ENCODE results near the gene WDR77.

WDR77 gene

DNA sequence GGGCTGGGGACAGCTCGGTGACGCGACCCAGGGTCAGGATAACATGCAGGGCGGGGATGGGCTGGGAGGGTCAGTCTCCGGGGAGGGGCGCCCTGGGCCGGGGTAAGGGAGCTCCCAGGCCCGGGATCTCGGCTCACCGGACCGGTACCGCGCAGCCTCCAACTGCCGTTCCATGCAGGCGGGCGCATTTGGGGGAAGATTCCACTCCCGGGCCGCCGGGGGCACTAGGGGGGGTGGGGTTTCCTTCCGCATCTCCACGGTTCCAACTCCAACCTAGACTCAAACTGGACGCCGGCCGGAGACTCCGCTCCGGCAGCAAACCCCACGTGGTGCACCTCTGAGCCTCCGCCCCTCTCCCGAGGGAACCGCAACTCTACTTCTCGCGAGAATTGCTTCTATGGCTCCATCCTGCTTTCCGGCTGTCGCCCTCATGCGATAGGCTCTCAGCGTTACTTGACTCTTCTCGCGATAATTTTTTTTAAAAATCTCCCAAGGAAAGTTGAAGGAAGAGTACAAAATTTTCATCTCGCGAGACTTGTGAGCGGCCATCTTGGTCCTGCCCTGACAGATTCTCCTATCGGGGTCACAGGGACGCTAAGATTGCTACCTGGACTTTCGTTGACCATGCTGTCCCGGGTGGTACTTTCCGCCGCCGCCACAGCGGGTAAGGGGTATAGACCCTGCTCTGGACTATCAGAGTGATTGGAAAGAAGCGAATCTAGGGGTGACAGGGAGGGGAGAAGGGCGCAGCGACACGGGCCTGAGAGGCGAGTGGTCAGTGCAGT is at the start of gene WDR77, which contains the start of gene ATP5PB:
TSS of gene WDR77 (minus strand) at position 339 of the 785 bp plus-strand sequence. CDS start at position 252, 87 bp downstream.
TSS of gene ATP5PB (plus strand) at position 547 of the 785 bp plus-strand sequence. CDS start at position 625, 78 bp downstream.
- DNase-seq (ENCODE audit: low read depth) = peak; percentile 78

DNA sequence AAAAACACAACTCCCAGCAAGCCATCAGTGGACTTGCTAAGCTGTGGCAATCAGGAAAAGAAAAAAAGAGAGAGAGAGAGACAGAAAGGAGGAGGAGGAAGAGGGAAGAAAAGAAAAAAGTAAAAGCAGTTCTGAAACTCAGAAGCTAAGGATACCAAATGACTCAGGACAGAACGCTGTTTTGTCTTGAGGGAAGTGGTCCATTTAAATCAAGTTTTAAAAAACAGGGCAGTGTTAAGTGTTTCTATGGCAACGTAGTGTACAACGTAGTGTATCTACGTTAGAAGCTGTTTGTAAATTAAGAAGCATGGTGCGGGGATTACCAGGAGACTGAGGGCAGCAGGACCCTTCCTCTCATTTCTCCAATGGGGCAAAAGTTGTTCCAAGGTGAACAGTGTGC is 48.5 kb upstream of the WDR77 start:
- DNase-seq (ENCODE audit: low read depth) = no peak

DNA sequence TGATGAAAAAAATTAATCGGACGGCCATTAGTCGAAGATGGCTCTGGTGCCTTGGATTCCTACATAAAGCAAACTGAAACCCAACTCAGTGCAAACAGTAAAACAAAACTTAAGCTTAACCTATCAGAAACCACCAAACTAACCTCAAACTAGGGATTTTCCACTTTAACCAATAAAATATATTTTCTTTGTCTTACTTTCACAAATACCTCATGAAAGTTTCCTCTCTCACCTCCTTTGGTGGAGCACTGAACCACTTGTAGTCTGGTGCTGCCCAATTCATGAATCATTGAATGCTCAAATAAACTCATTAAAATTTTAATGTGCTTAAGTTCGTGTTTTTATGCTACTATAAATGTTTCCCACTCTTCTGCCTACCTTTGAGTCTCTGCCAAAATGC is 47.3 kb upstream of the WDR77 start:
- DNase-seq (ENCODE audit: low read depth) = no peak

DNA sequence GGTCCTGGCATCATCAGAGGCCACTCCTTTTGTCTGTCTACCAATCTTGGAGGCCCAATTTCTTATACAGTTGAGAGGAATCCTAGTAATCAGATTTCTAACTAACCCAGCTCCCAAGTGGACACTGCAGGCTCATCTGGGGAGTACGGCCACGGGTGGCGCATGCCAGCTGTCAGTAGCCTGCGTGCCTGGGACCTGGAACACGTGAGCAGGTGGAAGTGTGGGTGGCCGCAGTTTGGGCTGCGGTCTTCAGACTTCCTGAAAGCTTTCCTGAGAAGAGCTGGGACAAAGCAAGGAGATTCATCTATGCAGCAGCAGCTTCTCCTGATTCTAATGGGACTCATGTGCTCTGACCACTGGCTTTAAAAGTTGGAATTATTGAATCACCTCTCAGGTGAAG is 42.0 kb upstream of the WDR77 start:
- no peak for DNase-seq (ENCODE audit: low read depth)

DNA sequence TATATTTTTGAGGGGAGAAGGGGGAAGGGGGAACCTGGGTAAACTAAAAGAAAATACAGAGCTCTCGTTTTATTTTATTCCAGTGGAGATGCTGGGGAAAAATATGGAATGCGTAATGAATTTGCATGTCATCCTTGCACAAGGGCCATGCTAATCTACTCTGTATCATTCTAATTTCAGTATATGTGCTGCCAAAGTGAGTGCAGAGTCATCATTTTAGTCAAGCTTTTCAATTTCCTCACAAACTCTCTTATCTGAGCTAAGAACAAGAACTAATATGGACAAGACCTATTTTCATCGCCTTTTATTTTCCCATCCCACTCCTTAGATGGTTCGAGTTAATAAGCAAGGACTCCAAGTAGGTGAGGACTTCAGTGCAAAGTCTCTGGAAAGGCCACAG is 41.2 kb upstream of the WDR77 start:
- no peak for DNase-seq (ENCODE audit: low read depth)

DNA sequence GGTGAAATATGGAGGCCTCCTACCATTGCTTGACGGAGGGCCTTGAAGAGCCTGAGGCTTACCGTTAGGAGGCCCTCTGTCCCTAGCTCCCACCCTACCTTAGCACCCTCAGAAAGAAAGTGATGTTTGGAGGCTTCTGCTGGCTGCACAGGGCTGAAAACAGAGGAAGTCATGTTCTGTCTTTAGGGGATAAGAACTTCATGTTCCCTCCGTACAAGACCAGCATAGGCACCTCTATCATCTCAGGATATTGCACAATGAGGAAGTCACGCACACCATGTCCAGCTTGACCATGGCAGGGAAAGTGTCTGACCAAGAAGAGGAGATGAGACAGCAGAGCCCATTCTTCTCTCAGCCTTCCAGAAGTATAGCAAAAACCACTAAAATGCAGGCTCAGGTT is 40.5 kb upstream of the WDR77 start:
- DNase-seq (ENCODE audit: low read depth) = no peak

DNA sequence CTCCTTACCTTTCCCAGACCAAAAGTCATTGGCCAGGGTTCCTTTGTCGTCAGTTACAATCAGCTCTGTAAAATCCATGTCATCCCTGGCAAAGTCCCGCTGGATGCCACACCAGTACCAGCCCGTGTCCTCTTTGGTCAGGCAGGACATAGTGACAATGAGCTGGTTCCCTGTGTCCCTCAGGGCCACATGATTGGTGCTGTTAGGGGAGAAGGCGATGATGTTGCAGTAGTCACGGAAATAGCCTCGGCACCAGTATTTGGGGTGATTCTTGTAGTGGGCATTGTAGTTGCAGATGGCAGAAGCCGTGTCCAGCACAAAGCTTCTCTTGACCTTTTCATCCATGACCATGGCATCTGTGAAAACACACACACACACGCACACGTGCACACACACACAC is 39.6 kb upstream of the WDR77 start:
- DNase-seq (ENCODE audit: low read depth) = no peak

DNA sequence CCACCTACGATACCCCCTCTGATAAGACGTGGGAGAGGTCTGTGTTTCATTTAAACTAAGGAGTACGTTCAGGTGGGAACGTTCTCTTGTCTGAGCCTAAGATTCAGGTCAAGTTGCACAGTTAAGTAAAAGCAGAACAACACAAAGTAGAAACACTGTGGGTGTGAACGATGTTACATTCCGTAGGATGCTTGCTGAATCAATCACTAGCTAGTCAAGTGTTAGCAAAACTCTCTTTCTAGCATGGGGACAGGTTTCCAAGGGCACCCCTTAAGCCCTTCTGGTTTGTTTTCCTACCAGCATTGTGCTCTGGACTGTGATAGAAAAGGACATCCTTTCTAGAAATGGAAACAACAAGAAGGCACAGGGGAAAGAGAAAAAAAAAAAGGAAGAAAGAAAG is 38.1 kb upstream of the WDR77 start:
- DNase-seq (ENCODE audit: low read depth) = no peak

DNA sequence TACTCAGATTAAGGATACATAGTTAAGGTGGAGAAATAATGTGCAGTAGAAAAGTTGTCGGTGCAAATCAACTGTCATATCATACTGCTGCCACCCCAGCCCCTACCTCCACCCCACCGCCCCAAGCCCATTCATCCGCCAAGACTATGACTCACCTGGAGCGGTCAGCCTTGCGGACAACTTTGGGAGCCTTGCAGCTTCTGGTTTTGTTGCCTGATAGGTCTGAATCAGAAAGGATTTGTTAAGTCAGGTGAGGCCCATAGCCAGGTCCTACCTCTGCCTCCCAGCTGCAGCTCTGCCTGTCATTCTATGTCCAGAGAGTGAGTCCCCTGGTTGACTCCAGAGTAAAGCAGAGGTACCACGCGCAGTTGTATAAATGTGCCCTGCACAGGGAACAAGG is 37.4 kb upstream of the WDR77 start:
- DNase-seq (ENCODE audit: low read depth) = no peak

DNA sequence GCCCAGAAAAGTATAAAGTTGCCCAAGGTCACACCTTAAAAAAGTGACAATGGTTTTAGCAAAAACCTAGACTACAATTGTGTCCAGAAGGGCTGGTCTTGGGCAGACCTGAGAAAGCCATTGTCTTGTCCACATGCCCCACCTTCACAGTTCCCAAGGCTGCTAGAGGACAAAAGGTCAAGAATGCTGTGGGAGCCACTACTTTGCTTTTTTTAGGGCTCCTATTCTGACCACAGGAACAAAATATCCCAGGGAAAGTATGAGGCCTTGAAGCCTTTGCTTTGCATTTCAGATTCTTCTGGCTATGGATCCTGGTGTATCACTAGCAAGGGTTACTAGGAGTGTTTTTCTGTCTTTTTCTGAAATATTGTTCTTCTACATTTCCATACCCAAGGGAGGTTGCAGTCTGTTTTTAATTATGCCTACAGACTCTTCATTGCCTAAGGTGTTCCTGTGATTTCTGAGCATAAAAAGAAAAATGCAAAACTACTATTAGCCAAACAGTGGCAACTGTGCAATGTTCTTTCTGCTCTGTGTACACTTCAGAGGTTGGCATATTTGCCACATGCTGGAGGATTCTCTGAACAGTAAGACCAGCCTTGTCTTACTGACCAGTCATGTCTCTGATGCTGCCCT is 35.5 kb upstream of the WDR77 start:
- no peak for DNase-seq (ENCODE audit: low read depth)

DNA sequence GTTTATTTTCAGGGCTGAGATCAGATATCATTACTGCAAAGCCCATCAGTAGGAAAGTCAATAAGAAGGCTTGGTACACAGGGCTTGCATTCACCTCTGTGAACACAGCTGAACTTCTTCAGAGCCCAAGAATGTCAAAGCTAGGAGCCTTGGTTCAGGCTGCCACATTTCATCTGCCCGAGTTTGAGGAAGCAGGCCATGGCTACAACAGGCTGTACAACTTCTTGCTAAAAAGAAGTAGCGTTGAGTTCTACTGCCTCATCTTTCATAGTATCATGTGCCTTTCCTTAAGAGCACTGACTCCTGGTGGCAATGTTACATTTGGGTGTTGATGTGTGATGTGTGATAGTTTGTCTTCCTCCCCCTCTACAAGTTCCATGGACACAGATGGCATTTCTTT is 34.8 kb upstream of the WDR77 start:
- DNase-seq (ENCODE audit: low read depth) = no peak

DNA sequence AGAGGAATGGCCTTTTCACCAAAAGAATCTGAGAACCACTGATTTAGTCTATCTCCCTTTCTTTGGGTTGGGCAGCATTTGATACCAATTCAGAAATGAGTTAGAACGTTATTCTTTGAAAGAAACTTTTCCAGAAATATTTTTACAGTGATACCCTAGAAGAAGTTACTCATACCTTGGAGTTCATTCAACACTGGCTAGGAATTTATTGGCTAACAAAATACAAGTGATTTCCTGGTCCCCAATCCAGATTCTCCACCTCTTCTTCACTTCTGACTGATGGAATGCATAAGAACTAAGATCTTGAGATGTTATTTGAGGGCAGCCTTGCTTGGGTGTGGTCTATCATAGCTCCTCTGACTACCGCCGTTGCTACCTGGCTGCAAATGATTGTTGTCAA is 34.1 kb upstream of the WDR77 start:
- no peak for DNase-seq (ENCODE audit: low read depth)

DNA sequence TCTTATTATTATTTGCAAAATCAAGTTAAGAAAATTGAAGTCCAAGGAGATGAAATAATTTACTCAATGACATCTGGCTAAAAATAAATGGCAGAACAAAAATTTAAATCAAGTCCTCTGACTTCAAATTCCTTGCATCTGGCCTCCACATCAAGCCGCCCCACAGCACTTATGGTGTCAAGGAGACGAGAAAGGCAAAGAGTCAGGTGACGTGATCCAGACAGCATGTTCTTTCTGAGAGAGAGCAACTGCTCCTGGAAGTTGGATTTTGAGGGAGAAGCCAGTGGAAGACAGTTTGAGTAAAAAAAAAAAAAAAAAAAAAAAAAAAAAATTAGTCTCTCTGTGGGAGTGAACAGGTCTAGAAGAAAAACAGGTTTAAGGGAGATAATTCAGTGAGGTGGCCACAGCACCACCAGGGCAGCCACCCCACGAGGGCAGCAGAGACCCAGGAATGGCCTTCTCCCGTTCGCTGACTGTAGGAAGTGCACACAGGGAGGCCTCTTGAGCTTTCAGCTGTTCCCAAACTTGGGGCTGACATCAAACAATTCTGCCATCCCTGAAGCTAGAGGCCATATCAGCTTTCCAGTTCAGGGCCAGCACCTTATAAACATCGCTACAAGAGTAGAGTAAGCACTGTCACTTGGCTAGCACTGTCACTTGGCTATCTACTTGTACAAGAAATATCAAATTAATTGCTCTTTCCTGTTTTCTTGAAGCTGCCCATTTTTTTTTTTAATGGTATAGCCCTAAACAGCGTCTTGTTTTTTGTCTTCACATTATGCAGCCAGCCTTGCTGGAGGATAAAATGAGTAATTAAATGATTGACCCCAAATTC is 32.5 kb upstream of the WDR77 start:
- no peak for DNase-seq (ENCODE audit: low read depth)

DNA sequence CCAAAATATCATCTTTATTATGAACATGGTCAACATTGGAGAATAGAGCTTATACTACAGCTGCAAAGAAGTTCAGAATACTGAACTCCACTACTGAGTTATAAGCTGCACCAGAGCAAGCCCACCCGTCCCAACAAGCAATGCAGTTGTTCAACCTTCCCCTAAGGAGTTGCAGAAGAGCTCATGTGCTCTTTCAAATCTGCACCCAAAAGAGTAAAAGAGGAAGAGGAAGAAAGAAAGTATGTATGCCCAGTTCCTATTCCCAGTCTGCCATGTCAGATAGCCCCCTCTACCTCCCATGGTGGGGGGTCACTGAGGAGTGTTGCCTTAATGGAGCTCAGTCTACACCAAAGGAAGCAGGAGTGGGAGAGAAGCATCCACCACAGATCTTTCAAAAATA is 31.6 kb upstream of the WDR77 start:
- no peak for DNase-seq (ENCODE audit: low read depth)

DNA sequence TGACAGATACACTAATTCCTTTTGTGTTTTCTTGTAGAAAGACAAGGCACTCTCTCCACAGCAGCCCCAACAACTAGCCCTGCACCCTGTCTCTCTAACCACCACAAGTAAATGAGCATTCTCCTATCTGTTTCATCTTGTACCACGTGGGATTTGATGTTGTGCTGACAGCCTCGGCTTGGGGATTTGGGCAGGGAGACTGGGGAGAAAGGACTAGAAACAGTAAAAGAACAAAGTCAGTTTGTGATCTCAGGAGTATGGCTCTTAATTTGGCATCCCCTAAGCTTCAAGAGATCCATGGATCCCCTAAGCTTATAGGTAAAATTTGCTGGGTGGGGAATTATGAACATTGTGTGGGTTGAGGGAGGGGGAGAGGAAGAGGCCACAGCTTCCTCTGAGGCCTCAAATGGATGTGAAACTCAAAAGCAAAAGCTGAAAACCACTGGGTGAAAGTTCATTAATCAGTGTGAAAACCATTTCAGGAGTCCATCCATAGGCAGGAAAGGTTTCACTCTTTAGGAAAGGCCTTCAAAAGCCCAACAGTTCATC is 27.8 kb upstream of the WDR77 start:
- no peak for DNase-seq (ENCODE audit: low read depth)

DNA sequence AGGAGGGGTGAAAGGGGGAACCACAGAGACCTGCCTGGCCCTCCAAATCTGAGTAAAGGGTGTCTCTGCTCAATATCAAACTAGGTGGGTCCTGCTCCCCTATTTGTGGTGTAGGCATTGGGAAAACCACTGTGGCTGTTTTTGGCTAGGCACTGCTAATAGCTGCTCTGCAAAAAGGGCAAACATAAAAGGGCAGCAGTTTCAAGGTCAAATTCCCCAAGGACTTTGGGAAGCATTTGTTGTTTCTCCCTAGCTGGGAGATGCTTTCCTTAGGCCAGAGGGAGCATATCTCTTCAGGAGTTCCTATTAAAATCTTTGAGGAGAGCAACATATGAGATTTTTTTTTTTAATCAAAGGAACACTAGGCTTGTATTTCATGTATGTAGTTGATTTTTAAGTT is 27.2 kb upstream of the WDR77 start:
- no peak for DNase-seq (ENCODE audit: low read depth)

DNA sequence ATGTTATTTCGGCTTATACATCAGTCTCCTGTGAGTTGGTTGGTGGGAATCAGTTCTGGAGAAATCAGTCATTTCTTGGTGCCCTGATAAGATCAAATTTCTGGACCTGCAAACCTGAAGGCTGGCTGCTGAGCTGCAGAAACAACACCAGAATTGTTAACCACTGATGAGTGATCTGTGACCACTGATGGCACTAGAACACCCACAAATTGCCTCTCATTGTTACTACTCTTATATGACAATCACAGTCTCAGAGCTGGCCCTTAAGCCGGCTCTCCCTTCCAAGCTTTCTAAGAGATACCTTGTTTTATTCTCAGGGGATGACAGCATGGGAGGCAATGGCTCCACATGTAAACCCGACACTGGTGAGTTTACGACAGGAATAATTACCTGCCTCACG is 26.6 kb upstream of the WDR77 start:
- DNase-seq (ENCODE audit: low read depth) = no peak

DNA sequence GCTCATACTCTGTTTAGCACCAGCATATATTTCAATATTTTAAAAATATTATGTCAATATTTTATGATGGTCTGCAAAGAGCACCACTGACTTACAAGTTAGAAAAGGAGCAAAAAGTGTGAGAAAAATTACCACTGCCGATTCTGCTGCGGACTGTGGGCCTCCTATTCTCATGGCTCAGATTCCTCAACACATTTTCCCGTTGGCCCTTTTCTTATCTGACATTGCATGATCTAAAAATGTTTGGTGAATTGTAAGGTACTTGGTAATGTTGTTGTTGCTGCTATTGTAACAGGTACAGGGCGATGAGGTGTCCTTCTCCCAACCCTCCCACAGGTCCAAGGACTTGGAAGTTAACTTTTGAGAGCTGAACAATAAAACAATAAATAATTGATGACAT is 25.5 kb upstream of the WDR77 start:
- no peak for DNase-seq (ENCODE audit: low read depth)

DNA sequence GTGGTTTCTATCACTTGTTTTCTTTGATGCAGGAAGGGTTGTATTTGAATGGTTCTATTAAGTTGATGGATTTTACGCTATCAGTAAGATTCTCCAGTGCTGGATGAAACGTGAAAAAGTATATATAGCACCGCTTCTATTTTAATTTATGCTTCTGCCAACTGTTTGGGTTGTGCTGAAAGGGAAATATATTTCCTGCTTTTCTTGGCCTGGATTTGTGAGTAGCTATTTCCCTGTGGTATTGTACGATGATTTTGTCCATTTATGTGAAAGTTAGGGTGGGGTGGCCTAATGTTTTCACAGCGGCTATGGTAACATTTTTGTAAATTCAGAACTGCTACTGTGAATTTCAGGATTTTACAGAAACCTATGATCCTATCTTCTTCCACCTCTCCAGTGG is 25.1 kb upstream of the WDR77 start:
- no peak for DNase-seq (ENCODE audit: low read depth)

DNA sequence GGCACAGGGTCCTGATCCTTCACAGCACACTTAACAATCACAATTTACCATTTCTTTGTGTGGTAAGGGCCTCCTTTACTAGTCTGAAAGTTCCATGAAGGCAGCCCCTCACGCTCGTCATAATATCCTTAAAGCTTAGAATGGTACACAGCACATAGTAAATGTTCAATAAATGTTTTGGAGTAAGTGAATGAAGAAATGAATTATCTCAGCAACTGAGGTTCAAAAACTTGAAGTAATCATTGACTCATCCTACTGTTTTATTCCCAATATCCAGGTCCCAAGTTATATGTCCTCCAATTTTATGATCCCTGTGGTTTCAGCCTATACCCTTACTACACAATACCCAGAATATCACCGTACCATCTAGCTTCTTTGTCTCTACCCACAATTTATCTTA is 22.5 kb upstream of the WDR77 start:
- DNase-seq (ENCODE audit: low read depth) = no peak

DNA sequence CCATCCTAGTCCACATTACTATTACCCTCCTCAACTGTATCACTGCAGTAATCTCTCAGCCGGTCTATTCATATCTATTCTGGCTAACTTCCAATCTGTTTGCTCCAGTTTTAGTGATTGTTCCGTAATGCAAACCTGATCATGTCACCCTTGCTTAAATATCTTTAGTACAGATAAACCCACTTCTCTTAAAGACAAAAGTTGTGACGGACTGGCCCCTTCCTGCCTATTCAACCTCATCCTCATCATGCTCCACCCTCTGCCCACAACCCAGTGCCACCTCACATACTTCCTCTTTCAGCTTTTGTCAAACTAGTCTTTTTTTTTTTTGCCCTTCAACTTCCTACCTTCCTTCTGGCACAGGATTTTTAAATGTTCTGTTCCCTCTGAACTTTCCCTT is 22.0 kb upstream of the WDR77 start:
- peak; percentile 47 for DNase-seq (ENCODE audit: low read depth)

DNA sequence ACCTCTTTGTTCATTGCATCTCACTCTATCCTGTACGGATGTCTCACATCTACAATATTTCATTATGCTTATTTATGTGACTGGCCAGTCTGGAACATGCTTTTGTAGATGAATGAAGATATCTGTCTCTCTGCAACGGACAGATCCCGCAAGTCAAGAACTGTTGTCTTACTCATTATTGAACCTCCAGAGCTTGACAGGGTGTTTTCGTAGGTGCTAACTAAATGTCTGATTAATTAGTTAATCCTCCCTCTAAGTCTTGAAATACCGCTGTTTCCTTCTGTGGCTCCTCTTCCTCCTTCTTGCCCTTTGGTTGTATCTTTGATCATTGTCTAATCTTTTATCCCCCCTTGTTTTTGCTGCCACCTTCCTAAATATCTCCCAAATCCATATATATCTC is 21.5 kb upstream of the WDR77 start:
- no peak for DNase-seq (ENCODE audit: low read depth)

DNA sequence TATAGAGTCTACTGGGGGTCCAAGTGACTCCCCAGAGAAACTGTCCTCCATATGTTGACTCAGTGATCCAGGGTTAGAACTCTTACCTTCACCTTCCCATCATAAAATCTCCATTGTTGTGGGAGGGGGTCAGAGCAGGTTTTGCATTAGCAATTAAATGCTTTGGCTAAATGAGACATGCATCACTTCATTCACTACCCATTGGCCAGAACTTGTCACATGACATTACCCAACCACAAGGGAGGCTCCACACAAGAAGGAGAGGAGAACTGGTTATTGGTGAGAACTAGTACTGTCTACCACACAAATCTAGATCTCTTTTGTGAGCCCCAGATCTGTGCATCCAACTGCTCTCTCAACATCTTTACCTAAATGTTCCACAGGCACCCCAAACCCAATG is 20.5 kb upstream of the WDR77 start:
- no peak for DNase-seq (ENCODE audit: low read depth)
